Effector CD8-positive, alpha-beta T cell (primary cell): ENCODE results near the gene VPS45.
"Not testable (repeated sequence)": the region's sequence is repeated elsewhere in the genome, so short reads cannot be mapped to it uniquely, and the experiment has no call there.

Experiments used
- DNase-seq: peaks from one replicate; lab custom pipeline; 2025; lab: John Stamatoyannopoulos, UW
- total RNA-seq, 4 experiments: gene quantifications; one replicate each; lab custom pipeline; 2026; lab: John Stamatoyannopoulos, UW

Gene VPS45, protein sequence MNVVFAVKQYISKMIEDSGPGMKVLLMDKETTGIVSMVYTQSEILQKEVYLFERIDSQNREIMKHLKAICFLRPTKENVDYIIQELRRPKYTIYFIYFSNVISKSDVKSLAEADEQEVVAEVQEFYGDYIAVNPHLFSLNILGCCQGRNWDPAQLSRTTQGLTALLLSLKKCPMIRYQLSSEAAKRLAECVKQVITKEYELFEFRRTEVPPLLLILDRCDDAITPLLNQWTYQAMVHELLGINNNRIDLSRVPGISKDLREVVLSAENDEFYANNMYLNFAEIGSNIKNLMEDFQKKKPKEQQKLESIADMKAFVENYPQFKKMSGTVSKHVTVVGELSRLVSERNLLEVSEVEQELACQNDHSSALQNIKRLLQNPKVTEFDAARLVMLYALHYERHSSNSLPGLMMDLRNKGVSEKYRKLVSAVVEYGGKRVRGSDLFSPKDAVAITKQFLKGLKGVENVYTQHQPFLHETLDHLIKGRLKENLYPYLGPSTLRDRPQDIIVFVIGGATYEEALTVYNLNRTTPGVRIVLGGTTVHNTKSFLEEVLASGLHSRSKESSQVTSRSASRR
- 36.0 to 60.0 (median 43.0) reads per million in 4 experiments for total RNA-seq

DNA sequence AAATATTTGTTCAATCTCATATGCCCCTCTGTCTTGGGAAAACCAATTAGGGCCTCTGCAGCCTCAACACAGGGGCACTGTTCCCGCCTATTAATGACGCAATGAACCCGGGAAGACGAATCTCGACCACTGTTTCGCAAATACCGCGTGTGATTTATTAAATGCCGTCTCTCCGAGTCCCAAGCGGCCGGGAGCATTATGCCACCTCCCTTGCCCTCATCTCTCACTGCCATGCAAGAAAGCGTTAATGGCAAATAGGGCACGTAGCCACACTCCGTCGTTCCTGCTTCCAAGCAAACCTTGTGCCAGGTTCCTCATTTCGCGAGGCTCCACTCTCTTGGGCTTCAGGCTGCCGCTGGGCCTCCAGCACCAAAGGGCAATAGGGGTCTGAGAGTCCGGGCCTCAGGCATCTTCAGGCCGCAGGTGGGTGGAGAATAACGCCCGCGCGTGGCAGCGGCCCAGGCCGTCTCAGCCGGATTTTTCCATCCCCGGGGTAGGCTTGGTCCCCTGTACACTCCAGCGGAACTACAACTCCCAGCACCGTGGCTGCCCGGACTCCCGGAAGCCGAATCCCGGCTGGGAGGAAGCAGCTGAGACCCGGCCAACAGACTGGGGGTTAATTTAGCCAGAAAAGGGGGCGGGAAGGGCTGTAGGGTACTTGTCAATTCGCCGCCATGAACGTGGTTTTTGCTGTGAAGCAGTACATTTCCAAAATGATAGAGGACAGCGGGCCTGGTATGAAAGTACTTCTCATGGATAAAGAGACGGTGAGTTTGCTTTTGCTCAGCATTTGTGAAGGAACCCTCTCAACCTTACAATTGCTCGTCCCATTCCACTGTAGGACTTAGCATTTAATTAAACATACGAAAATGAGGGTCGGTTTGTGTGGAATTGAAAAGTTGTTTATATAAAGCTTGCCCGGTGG lies at the start of gene VPS45:
Gene VPS45, plus strand, starts transcription at position 593 of the 925 bp plus-strand sequence. Its CDS starts 82 bp downstream, at position 675.
- DNase-seq: peak; percentile 55

DNA sequence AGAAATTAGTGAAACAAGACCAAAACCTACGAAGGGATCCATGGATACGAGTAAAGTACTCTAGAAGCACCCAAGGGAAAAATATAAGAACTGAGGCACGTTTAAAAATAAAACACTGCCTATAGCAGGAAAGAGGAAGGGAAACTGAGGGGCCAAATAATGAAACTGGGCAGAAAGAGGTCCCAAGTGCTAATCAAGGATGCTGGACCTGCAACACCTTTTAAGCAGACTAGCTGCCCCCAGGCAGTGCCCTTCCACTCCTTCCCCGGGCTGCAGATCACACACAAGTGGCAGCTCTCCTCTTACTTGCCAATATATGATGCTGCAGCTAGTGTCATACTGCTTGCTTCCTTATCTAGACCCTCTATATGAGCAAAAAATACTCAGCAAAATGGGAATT lies 49.4 kb upstream of the VPS45 start:
- no peak for DNase-seq

DNA sequence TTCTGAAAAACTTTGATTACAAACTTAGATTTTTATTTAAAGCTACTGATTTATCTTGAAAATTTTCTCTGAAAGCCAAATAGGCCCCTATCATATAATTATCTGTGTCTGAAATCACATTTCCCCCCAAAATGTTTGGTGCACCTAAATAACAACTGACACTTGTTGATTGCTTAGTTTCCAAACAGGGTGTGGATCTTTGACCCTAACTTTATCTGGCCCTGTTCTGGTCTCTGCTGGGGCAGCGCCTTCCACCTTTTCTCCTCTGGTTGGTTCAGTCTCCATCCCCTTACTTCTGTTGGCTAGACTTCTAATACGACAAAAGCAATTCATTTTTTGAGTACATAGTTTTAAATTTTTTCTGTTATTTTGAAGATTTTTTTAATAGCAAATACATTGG lies 46.9 kb upstream of the VPS45 start:
- DNase-seq: no peak

DNA sequence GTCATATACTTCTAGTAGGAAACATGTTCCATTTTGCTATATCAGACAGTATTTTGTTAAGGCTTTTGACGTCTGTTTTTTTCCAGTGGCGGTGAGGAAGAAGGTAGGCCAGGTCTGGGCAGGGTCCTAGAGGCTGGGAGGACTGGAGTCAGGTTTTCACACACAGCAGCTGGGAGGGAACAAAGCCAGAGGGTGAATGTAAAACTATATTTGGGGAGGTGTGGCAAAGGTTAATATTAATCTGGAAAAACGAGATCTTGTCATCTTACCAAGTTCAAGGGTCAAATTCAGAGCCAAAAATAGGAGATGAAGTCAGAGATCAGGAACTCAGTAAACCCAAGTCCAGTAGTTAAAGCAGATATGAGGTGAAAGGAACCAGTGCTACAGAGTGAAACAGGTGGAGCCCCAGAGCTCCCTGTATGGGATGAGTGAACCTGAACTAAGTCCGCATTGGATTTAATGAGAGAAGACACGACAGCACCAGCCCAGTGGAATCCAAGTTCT lies 46.3 kb upstream of the VPS45 start:
- DNase-seq: no peak

DNA sequence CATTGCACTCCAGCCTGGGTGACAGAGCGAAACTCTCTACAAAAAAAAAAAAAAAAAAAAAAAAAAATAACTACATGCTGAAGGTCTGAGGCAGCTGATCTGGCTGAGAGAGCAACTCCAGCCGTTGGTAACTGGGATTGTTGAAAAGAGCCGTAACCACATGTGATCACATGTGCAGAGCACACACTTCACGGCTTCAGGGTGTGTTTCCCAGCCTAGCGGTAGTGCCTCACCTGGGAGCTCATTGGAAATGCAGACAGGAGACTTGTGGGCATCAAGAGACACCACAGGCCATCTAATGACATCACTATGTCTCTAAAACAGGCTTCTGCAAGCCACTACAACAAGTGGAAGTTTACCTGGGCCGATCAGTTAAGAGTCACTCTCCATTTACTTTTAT lies 45.2 kb upstream of the VPS45 start:
- DNase-seq: no peak

DNA sequence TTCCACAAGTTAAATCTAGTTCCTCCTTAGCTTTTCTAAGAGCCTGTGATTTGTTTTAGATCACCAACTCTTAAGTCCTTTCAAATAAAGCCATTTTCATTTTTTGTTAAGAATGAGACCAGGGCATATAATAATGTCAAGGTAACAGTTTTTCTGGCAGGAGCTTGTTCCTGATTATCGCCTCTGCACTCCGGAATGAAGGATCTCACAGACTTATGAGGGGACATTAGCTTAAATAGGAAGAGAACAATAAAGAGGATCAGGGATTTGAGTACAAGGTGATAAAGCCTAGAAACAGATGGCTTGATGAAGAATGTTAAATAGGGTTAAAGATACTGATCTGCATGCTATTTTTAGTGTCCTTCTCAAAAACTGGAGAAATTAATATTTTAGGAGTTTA lies 43.4 kb upstream of the VPS45 start:
- no peak for DNase-seq

DNA sequence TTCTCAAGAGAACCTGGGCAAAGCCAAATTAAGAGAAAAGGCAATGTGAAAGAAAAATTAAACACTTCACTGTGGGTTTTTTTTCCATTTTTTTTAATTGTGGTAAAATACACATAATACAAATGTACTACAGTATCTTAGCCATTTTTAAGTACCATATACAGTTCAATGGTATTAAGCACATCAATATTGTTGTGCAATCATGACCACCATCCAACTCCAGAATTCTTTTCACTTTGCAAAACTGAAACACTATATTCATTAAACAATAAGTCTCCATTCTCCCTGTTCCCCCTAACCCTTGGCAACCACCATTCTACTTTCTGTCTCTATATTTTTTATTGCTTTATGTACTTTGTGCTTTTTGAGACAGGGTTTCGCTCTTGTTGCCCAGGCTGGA lies 39.3 kb upstream of the VPS45 start:
- DNase-seq: no peak

DNA sequence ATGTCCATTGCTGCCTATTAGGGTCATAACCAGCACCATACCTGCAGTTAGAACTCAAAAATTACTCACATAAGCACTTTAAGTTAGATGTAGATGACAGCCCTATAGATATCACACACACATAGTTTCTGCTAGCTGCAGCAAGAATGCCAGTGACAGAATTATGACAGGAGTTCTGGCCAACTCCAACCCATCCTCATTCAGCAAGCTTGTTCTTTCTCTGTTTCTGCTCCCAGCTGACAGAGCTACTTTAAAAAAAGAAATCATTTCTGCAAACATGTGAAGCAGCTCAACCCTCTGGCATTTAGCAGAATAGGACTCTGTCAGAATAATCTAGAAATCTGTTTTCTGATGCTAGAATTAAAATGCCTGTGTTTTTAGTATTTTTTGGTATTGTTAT lies 33.2 kb upstream of the VPS45 start:
- DNase-seq: no peak

DNA sequence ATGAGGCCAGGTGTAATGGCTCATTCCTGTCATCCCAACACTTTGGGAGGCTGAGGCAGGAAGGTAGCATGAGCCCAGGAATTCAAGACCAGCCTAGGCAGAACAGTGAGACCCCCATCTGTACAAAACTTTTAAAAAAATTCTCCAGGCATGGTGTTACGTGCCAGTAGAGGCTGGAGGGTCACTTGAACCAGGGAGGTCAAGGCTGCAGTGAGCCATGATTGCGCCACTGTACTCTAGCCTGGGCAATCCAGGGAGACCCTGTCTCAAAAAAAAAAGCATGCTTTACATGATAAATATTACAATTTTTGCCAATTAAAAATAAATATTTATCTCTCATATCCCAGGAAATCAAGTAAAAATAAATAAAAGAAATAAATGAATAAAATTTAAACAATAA lies 17.6 kb upstream of the VPS45 start:
- DNase-seq: no peak

DNA sequence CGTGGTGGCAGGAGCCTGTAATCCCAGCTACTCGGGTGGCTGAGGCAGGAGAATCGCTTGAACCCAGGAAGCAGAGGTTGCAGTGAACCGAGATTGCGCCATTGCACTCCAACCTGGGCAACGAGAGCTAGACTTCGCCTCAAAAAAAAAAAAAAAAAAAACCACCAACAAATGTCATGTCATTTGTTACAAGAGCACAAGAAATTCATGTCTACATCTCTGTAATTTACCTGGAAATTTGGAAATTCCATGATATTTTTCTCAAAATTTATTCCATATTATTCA lies 16.5 kb upstream of the VPS45 start:
- no peak for DNase-seq

DNA sequence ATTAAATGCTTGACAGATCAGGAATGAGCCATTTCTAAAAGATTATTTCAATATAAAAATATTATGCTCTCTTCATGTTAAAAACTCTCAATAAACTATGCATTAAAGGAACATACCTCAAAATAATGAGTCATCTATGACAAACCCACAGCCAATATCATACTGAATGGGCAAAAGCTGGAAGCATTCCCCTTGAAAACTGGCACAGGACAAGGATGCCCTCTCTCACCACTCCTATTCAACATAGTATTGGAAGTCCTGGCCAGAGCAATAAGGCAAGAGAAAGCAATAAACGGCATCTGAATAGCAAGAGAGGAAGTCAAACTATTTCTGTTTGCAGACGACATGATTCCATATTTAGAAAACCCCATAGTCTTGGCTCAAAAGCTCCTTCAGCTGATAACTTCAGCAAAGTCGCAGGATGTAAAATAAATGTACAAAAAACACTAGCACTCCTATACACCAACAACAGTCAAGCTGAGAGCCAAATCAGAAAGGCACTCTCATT lies 15.6 kb upstream of the VPS45 start:
- DNase-seq: not testable (repeated sequence)

DNA sequence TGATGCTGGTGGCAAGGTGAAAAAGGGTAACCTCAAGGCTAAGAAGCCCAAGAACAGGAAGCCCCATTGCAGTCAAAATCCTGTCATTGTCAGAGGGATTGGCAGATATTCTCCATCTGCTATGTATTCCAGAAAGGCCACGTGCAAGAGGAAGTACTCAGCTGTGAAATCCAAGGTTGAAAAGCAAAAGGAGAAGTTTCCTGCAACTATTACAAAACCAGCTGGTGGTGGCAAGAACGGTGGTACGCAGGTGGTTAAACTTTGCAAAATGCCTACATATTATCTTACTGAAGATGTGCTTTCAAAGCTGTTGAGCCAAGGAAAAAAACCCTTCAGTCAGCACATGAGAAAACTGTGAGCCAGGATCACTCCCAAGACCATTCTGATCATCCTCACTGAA lies 13.7 kb upstream of the VPS45 start:
- DNase-seq: no peak

DNA sequence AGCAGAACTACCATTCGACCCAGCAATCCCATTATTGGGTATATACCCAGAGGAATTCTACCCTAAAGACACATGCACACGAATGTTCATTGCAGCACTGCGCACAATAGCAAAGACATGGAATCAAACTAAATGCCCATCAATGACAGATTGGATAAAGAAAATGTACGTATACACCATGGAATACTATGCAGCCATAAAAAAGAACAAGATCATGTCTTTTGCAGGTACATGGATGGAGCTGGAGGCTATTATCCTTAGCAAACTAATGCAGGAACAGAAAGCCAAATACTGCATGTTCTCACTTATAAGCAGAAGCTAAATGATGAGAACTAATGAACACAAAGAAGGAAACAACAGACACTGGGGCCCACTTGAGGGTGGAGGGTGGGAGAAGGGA lies 12.1 kb upstream of the VPS45 start:
- not testable (repeated sequence) for DNase-seq

DNA sequence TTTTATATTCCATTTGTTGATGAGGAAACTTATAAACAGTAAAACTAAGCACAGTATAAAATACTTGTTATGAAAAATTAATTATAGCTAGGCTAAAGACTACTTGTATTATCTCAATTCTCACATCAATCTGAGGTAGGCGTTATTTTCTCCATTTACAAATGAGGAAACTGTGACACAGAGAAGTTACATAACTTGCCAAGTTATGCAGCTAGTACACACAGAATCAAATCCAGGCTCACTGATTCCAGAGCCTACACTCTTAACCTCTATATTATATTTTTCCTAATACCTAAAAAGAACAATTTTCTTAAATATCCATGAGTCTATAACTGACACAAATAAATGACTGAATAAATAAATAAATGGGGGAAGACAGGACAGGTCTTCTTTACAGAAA lies 11.2 kb upstream of the VPS45 start:
- no peak for DNase-seq

DNA sequence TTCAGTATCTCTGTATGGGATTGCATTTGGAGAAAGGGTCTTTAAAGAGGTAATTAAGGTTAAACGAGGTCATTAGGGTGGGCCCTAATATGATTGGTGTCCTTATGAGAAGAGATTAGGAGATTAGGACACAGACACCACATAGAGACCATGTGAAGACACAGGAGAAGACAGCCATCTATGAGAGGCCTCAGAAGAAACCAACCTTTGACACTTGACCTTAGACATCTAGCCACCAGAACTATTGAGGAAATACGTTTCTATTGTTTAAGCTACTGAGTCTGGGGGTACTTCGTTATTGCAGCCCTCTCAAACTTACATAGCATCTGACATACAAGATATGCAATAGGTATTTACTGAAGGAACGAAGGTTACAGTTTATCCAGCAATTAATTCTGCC lies 7.3 kb upstream of the VPS45 start:
- no peak for DNase-seq

DNA sequence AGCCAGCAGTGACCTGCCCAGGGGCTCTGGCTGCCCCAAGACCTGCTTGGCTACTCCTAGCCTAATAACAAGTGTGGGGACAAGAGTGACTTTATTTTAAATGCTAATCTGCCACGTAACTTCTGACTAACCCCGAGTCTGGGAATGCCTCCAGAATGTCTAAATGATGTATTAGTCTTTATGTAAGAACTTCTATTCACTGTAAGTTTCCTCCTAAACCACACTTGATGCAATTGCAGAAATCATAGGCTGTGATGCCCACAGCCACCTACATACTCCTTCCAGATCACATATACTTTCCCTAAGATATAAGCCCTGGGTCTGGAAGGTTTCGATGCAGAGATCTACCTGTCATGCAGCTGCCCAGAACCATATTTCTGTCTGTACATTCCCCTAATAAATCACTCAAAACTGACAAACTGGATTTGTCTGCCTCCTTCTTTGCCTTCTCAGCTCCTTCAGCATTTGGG lies 5.9 kb upstream of the VPS45 start:
- no peak for DNase-seq

DNA sequence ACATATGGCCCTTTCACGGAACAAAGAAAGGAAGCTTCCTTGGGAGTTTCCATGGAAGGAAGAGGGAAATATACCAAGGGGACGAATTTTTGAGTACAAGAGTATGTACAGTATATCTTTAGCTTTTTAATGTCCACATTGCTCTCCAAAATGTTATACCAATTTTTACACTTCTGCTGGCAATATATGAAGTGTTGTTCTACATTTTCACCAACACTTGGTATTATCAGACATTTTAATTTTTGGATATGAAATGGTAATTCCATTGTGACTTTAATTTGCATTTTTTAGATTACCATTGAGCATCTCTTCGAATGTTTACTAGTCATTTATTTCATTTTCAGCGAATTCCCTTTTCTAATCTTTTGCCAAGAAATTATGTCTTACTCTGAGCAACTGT lies 5.5 kb upstream of the VPS45 start:
- no peak for DNase-seq

DNA sequence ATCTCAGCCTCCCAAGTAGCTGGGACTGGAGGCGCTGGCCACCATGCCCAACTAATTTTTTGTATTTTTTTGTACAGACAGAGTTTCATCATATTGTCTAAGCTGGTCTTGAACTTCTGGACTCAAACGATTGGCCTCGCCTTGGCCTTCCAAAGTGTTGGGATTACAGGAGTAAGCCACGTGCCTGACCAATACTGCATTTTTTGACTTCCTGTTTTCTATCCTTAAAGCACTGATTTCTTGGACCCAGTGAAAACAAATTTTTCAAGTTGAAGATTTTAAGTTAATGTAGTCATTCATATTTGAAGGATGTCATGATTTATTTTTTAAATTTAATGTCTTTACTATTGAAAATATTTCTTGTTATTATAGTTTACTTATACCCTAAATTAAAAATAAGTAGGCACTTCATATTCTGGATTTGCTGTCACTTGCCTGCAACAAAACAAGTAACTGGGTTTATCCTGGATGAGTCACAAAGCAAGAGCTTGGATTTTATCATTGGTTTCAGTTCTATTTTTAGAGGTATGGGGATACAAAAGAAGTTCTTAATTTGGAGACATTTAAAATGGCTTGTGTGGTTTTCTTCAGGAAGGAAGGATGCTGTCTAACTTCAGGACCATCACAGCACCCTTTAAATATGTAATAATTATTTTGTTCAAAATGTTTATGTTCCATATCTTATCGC lies 2.2 kb upstream of the VPS45 start:
- DNase-seq: no peak

DNA sequence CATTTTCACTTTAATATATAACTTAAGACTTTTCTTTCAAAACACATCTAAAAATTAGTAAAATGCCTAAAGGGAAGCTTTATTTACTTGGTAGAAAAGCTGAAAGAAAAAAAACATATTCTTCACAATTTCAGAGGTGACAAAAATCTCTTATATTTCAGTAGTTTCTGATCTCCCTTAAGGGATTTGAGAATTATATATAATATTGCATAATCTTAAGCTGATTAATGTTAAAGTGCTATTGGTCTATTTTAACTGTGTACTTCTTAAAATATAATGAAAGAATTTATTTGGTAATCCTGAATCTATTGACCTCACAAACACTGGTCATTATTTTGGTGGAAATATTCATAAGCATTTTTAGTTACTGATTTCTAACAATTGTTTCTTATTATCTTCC lies 1.2 kb upstream of the VPS45 start:
- DNase-seq: no peak

DNA sequence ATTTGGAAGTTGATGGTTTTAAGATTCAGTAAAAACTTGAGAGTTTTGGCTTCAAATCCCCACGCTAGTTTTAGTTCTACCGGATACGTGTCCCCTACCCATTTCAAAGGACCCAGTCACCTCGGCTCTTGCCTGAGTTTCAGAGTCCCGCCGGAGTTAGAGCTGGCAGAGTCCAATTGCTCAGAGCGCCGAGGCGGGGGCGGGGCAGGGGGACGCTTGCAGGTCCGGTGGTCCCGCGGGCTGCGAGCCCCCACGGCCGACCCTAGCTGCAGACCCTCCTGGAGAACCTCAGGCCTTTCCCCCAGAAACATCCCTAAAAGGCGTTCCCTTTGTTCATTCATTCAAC lies 765 bp upstream of the VPS45 start:
- DNase-seq: peak; percentile 4

DNA sequence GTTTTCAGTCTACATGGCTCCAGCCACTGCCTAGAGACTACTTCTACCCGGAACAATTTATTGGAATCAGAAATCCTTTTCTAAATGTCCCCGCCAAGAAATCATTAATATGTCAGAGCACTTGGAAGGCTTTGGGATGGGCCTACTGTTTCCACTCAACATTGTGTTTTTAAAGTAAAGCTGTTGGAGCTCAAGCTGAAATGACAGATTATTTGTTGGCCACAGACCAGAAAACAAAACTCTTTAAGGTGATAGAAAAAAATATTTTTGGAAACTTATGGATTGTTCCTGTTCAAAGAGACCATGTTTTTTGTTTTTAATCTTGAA lies 496 bp downstream of the VPS45 start:
- no peak for DNase-seq

DNA sequence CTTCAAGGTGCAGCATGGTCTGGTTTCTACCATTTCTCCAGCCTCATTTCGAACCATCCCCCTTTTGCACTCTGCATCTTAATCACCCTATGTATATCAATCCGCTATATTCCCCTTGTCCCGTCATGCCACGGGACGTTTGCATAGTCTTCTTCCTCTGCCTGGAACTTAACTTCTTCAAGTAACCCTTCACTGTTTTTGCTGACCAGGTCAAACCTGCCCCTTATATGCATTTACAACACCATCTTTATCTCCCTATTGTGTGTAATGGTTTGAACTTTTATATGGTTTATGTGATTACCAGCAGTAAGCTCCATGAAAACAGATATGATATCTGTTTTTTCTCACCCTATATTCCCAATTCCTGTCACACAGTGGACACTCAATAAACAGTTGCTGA lies 2.3 kb downstream of the VPS45 start:
- no peak for DNase-seq
